ENCODE results near the gene SIGLEC14.

Gene SIGLEC14

GRCh38 chr19:51664997-51665396 is 18.4 kb upstream of the SIGLEC14 start:
- DNase-seq, result no peak

- DNase-seq, result no peak
Observed at GRCh38 chr19:51664131-51664530, 17.5 kb upstream of the SIGLEC14 start.

- DNase-seq, result no peak
Observed at GRCh38 chr19:51663650-51664049, 17.0 kb upstream of the SIGLEC14 start.

GRCh38 chr19:51660975-51661600 is 14.5 kb upstream of the SIGLEC14 start:
- DNase-seq, result peak; percentile 33

GRCh38 chr19:51654783-51655182 is 8.2 kb upstream of the SIGLEC14 start:
- DNase-seq, result no peak

GRCh38 chr19:51653162-51653561 is 6.5 kb upstream of the SIGLEC14 start:
- DNase-seq, result no peak

GRCh38 chr19:51652266-51652665 is 5.6 kb upstream of the SIGLEC14 start:
- no peak for DNase-seq

GRCh38 chr19:51651216-51651846 is 4.7 kb upstream of the SIGLEC14 start:
- peak; percentile 64 for DNase-seq

- DNase-seq, result no peak
Observed at GRCh38 chr19:51647318-51647717, 693 bp upstream of the SIGLEC14 start.

GRCh38 chr19:51644636-51645271 is 1.9 kb downstream of the SIGLEC14 start:
- no peak for DNase-seq

GRCh38 chr19:51641648-51642047 is 5.0 kb downstream of the SIGLEC14 start:
- no peak for DNase-seq

GRCh38 chr19:51640386-51640785 is 6.2 kb downstream of the SIGLEC14 start:
- no peak for DNase-seq

- DNase-seq, result no peak
Observed at GRCh38 chr19:51639916-51640315, 6.7 kb downstream of the SIGLEC14 start.

GRCh38 chr19:51637362-51637978 is 9.2 kb downstream of the SIGLEC14 start:
- DNase-seq, result no peak

GRCh38 chr19:51632126-51632525 is 14.5 kb downstream of the SIGLEC14 start:
- no peak for DNase-seq

GRCh38 chr19:51630315-51630714 is 16.3 kb downstream of the SIGLEC14 start, which contains the start of gene SIGLEC5:
TSS of gene SIGLEC5 (minus strand) at chr19:51630401. CDS start at chr19:51630335, 66 bp downstream.
- peak; percentile 33 for DNase-seq

GRCh38 chr19:51628153-51628939 is 18.3 kb downstream of the SIGLEC14 start:
- no peak for DNase-seq

- no peak for DNase-seq
Observed at GRCh38 chr19:51627491-51628138, 19.0 kb downstream of the SIGLEC14 start.

- no peak for DNase-seq
Observed at GRCh38 chr19:51626675-51627074, 19.9 kb downstream of the SIGLEC14 start.

GRCh38 chr19:51621178-51621577 is 25.4 kb downstream of the SIGLEC14 start:
- peak; percentile 41 for DNase-seq

GRCh38 chr19:51615991-51616390 is 30.6 kb downstream of the SIGLEC14 start:
- no peak for DNase-seq

- DNase-seq, result no peak
Observed at GRCh38 chr19:51614789-51615188, 31.8 kb downstream of the SIGLEC14 start.

Data from CD4-positive, alpha-beta T cell treated with Interleukin-15 for 1 hour (primary cell).